ENCODE measurements around the gene ARRDC5.
"Not testable (repeated sequence)": the region's sequence is repeated elsewhere in the genome, so short reads cannot be mapped to it uniquely, and the experiment has no call there.

ARRDC5 gene

GRCh38 chr19:4871711-4872110, 31.0 kb downstream of the ARRDC5 start:
- FAIRE-seq: no peak
- no peak for DNase-seq (ENCODE audit: insufficient read length, low spot score)

GRCh38 chr19:4870025-4870700, 32.5 kb downstream of the ARRDC5 start:
- FAIRE-seq: no peak
- no peak for DNase-seq (ENCODE audit: insufficient read length, low spot score)

DNA sequence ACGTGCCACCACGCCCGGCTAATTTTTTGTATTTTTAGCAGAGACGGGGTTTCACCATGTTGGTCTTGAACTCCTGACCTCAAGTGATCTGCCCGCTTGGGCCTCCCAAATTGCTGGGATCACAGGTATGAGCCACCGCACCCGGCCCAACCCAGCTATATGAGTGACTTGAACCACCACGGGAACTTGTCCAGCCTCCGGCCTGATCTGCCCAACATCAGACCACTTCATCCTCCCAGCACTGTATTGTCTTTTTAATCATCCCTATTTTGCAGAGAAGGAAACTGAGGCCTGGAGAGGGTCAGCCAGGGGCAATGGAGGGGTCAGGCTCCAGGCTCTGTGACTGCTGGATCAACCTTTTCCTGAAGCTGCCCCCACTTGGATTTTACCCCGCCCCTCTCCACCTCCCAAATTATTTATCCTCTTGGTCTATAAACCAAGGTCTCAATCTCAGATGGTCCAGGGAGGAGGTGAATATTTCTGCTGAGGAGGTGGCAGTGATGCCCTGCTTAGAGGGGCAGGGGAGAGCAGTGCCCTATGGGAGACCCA, 34.3 kb downstream of the ARRDC5 start:
- FAIRE-seq: no peak

DNA sequence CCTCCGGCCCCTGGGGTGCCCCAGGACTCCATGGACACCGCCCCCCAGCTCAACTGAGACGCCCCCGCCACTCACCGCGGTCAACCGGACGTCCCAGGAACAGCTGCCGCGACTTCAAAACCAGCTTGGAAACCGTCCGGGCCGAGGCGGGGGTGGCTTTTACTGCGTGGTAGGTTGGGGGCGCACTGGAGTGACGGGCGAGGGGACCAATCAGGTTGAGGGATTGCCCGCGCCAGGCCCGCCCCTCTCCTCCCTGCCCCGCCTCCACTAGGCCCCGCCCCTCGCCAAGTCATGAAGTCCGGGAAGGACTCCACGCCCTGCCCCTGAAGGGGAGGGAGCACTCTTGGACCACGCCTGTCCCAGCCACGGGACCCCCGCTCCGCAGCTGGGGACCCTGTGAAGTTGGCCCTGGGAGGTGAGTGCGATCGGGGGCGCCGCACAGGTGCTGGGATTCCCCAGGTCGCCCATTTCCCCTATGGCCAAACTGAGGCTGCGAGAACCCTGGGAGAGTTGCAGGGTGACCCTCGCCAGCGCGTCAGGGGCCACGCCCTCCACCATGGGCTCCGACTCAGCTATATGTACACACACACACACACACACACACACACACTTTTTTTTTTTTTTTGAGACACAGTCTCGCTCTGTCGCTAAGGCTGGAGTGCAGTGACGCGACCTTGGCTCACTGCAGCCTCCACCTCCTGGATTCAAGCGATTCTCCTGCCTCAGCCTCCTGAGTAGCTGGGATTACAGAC, 35.0 kb downstream of the ARRDC5 start, which contains the start of gene PLIN3:
Gene PLIN3, minus strand, starts transcription at position 134 of the 752 bp plus-strand sequence. CDS start 6,273 bp downstream, outside the sequence.
- FAIRE-seq (peak; percentile 94), DNase-seq (ENCODE audit: insufficient read length, low spot score) (peak; percentile 93)

More for the DNA sequence above, 34.3 kb downstream of the ARRDC5 start:
- no peak for DNase-seq (ENCODE audit: insufficient read length, low spot score)

DNA sequence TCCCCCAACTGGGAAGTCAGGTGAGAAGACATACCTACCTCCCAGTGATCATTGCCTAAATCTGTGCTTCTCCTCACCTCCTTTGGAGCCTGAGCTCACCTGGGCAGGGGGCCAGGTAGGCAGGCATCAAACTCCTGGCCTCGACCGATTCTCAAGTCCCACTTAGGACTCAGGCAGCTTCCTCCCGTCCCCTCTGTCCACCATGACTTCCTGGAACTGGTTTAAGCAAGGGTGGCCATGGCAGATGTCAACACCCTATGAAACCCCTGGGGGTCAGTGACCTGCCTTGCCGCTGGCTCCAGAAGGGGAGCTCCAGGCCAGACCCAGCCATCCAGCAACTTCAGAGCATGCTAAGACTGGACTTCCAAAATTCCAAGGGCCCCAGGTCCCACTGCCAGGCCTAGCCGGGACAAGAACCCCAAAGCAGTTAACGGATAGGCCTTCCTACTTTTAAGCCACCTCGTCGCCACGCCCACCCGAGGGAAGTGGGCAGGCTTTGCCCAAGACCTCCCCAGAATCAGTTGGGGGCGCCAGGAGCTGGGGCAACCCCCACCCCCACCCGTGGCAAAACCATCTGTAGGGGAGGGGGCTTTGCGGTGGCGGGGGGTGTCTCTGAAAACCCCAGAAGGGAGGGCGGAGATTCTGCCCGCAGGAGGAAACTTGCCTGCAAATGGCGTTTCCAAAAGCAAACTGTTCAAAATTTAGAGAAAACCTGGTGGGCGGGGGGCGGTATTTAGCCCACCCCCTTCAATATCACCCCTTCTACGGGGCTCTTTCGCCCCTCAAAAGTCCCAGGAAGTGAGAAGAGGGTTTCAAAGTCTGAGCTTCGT, 35.9 kb downstream of the ARRDC5 start:
- DNase-seq (ENCODE audit: insufficient read length, low spot score) (no peak), FAIRE-seq (no peak)

DNA sequence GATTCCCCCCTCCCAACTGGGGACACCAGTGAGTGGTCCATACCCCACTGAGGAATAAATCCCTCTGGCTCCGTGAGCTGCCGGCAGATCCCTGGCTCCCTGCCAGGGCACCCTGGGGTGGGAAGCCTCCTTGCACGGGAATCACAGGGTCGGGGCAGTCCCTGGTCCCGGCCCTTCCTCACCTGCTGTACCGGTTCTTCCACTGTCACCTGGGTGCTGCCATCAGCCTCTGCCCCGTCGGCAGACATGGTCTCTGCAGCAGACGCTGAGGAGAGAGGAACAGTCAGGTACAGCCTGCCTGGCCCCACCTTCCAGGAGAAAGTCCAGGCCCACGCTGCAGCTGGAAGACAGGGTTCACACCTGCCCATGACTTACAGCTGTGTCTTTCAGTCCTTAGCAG, 41.5 kb downstream of the ARRDC5 start:
- FAIRE-seq: no peak
- DNase-seq (ENCODE audit: insufficient read length, low spot score): no peak

DNA sequence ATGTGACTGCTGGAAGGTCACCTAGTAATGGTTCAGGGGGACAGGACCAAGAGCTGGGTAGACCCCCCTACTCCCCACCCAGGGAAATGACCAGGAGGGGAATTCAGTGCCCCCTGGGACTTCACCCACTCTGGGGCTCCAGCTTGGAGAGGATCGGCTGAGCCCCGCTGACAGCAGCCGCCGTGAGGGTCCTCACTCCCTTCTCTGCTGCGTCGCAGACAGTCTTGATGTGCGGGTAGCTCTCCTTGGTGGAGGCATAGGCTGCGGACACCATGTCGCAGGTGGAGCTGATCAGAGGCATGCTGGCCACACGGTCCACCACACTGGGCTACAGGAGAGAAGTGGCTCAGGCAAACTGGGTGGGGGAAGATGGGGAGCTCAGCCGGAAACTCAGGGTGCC, 43.0 kb downstream of the ARRDC5 start:
- FAIRE-seq: no peak

DNA sequence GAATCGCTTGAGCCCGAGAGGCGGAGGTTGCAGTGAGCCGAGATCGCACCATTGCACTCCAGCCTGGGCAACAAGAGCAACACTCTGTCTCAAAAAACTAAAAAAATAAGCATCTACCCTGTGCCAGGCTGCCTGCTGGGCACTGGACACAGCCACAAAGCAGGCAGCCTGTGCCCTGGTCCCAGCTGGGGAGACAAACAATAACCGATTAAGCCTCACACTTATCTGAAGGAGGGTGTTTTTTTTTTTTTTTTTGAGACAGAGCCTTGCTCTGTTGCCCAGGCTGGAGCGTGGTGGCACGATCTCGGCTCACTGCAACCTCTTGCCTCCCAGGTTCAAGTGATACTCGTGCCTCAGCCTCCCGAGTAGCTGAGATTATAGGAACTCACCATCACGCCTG, 46.2 kb downstream of the ARRDC5 start:
- DNase-seq (ENCODE audit: insufficient read length, low spot score): not testable (repeated sequence)

More for the DNA sequence above, 43.0 kb downstream of the ARRDC5 start:
- DNase-seq (ENCODE audit: insufficient read length, low spot score): no peak

GRCh38 chr19:4853506-4853905, 49.2 kb downstream of the ARRDC5 start:
- DNase-seq (ENCODE audit: insufficient read length, low spot score); FAIRE-seq: not testable (repeated sequence)

More for the DNA sequence above, 46.2 kb downstream of the ARRDC5 start:
- FAIRE-seq: not testable (repeated sequence)

GRCh38 chr19:4852484-4852883, 50.2 kb downstream of the ARRDC5 start:
- DNase-seq (ENCODE audit: insufficient read length, low spot score): no peak
- no peak for FAIRE-seq

DNA sequence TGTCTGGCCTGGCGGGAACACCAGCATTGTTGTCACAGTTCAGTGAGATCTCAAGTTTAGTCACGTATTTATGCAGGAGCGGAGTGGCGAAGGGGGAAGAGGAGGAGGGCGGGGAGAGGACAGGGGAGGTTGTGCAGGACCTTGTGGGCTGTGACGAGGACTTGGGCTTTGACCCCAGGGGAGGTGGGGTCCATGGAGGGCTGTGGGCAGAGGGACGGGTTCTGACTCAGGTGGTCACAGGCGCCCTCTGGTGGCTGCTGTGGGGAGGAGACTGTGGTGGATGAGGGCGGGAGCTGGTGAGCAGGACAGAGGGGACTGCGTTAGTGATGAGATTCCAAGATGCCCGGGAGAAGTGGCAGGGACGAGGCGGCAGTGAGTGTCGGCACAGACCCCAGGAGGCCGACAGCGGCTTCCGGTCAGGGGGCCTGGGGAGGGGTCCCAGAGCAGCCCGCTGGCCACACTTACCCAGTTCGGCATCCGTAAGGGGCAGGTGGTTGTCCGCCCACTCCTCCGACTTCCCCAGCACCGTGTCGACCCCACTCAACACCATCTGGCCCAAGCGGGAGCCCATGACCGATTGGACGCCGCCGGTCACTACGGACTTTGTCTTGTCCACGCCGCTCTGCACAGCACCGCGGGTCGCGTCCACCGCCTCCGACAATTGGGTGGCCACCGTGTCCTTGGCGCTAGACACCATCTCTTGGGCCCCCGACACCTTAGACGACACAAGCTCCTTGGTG, 51.0 kb downstream of the ARRDC5 start:
- peak; percentile 73 for DNase-seq (ENCODE audit: insufficient read length, low spot score)
- peak; percentile 45 for FAIRE-seq

DNA sequence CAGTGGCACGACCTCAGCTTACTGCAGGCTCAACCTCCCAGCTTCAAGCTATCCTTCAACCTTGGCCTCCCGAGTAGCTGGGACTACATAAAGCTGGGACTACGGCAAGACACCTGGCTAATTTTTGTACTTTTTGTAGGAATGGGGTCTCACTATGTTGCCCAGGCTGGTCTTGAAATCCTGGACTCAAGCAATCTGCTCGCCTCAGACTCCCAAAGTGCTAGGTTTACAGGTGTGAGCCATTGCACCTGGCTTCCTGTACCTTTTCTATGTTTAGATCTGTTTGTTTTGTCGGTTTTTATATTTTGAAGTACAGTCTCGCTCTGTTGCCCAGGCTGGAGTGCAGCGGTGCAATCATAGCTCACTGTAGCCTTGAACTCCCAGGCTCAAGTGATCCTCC, 53.7 kb downstream of the ARRDC5 start:
- no peak for DNase-seq (ENCODE audit: insufficient read length, low spot score)
- FAIRE-seq: no peak

- FAIRE-seq: no peak
- DNase-seq (ENCODE audit: insufficient read length, low spot score): no peak
Measured at GRCh38 chr19:4847190-4847973, 55.3 kb downstream of the ARRDC5 start.

GRCh38 chr19:4845975-4846374, 56.7 kb downstream of the ARRDC5 start:
- not testable (repeated sequence) for FAIRE-seq; DNase-seq (ENCODE audit: insufficient read length, low spot score)

- FAIRE-seq (peak; percentile 47), DNase-seq (ENCODE audit: insufficient read length, low spot score) (no peak)
Measured at GRCh38 chr19:4844348-4845179, 58.1 kb downstream of the ARRDC5 start.

- no peak for FAIRE-seq
- no peak for DNase-seq (ENCODE audit: insufficient read length, low spot score)
Measured at GRCh38 chr19:4843647-4843965, 59.1 kb downstream of the ARRDC5 start.
